DOHH2 (cell line): ENCODE measurements around the gene FAM124A.

Experiments
- EZH2phosphoT487 ChIP-seq: fragments of 200-600 bp; sonication (generic); IDR thresholded peaks from 2 replicates; pipeline ENCODE4 v1.6.1; 2017; ENCODE audit warnings: borderline replicate concordance, mild to moderate bottlenecking, antibody characterized with exemption, low read length, moderate library complexity, mixed read lengths
- TF ChIP-seq, protein P1 (sequence below): fragments of 200-600 bp; sonication (generic); IDR thresholded peaks from one replicate; pipeline ENCODE4 v1.5.1; 2014; ENCODE audit warnings: antibody characterized with exemption, mild to moderate bottlenecking, low read depth, low read length; ENCODE audit not compliant: poor library complexity, severe bottlenecking

DNA sequence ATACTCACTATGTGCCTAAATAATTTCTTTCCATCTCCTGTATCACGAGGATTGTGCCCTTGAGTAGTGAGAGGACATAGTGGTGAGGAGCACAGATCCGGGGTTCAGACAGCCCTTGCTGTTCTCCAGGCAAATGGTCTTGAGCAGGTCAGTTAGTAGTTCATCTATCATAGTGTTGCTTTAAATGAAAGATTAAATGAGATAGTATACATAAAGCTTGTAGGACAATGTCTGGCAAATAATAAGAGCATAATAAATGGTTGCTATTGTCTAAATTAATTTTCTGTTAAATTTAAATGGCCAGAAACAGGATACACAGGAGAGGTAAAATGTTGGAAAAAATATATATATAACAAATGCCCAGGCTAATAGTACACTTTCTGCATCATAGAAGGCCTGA, 23.4 kb downstream of the FAM124A start:
- TF ChIP-seq, protein P1, sequence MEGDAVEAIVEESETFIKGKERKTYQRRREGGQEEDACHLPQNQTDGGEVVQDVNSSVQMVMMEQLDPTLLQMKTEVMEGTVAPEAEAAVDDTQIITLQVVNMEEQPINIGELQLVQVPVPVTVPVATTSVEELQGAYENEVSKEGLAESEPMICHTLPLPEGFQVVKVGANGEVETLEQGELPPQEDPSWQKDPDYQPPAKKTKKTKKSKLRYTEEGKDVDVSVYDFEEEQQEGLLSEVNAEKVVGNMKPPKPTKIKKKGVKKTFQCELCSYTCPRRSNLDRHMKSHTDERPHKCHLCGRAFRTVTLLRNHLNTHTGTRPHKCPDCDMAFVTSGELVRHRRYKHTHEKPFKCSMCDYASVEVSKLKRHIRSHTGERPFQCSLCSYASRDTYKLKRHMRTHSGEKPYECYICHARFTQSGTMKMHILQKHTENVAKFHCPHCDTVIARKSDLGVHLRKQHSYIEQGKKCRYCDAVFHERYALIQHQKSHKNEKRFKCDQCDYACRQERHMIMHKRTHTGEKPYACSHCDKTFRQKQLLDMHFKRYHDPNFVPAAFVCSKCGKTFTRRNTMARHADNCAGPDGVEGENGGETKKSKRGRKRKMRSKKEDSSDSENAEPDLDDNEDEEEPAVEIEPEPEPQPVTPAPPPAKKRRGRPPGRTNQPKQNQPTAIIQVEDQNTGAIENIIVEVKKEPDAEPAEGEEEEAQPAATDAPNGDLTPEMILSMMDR, result no peak
- no peak for TF ChIP-seq EZH2phosphoT487
